Inflammatory macrophage treated with lipopolysaccharide for 1 hour (primary cell): ENCODE data around the gene ARHGEF25.
"Not testable (repeated sequence)": the region's sequence is repeated elsewhere in the genome, so short reads cannot be mapped to it uniquely, and the experiment has no call there.

Source experiments
- DNase-seq, 2 donors: peaks; one replicate each; pipeline ENCODE4 v3.0.0-alpha.2; 2020 to 2022

The ARHGEF25 gene

DNA sequence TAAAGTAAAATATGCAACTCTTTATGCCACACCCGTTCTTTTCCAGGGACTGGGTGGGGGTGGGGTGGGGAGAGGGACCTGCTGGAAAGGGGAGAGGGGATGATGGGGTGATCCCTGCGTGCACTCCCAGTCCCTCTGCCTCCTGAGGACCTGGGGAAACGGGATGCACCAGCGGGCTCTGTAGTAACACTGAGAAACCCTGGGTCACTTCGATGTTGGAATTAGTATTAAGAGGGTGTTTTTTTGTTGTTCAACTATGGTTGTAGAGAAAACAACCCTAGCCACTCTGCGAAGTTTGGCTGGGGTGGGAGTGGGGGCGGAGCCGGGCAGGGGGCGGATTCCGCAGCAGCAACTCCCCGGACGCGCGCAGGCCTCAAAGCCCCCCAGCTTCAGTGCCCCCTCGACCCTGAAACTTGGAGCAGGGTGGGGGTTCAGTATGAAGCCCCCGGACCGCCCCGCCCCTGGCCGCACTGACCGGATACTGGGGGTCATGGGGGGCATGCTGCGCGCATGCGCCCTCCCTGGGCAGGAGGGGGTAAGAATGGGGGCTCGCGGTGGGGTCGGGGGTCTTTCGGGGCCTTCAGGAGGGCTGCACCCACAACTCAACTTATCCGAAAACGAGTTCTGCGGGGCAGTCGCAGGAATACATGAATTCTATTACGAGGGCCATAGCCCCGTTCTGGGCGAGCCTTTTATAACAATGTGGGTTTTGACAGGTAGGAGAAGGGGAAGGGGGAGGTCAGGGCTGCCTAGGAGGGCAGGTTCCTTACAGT, 1.3 kb upstream of the ARHGEF25 start:
- DNase-seq, result no peak

DNA sequence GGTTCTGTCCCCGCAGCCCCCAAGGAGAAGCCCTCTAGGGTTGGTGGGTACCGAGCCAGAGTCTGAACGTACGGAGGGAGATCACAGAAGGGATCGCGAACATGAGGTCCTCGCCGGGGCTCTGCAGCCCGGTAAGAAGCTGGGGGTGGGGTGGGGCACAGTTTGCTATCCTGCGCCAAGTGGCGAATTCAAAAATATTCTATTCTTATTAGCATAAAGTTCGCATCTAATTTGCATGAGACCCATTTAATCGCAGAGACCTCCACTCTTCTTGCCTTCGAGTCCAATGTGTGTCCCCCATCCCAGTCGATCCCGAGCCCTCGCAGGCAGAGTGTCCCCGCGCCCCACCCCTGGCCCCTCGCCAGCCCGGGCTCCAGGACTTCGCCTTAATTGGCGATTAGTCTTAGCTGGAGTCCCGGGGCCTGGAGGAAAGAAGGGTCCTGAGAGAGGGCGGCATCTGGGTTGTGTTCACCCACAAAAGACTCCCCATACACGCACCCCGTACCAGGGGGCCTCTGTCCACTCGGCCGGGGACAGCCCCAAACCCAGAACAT, 604 bp upstream of the ARHGEF25 start:
- no peak for DNase-seq

DNA sequence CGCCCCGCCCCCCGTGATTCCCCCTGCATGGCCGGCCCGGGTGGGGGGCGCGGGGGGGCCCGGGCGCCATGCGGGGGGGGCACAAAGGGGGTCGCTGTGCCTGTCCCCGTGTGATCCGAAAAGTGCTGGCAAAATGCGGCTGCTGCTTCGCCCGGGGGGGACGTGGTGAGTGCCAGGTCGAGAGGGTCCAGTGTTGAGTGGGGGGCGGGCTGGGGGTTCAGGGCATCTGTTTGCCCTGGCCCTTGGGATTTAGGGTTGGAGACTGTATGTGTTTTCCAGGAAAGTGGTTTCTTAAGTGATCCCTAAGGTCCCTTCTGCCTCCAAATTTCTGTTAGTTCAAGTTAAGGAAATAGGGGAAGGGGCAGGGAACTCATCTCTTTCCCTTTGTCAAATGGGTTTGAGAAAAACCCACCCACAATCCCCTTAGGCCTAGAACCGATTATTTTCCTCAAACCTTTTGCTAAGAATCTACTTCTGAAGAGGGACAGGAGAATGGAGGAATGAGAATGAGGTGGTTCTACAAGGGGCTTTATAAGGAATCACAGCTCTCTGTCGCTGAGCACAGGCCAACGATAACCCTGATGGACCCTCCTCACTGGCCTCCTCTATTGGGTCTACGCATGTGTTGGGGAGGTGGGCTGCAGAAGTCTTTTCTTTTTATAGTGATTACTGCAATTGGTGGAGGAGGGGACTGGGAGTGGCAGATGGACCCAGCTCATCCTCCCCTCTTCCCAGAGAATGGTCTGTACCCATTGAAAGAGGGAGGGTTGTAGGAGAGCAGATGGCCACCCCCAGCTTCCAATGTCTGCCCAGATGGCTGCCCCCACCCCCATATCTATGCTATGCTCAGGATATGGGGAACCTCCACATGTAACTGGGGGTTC, 834 bp downstream of the ARHGEF25 start:
- no peak for DNase-seq

DNA sequence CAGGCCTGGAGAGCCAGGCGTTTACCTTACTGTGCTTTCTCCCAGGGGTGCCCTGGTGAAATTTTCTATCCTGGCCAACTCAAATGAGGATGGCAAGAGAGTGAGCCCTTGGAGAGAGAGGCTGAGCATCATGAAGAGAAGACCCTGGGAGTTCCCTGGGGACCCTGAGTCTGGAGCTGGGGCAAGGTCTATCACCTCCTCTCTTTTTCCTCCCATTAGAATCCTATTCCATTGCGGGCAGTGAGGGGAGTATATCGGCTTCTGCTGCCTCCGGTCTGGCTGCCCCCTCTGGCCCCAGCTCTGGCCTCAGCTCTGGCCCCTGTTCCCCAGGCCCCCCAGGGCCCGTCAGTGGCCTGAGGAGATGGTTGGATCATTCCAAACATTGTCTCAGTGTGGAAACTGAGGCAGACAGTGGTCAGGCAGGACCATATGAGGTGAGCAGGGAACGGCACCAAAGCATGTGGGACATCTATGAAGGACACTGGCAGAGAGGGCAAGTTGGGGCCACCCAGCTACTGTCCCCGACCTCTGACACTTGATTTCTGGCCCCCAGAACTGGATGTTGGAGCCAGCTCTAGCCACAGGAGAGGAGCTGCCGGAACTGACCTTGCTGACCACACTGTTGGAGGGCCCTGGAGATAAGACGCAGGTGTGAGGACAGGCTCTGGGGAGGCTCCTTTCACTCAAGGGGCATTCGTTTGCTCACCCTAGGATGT, 1.6 kb downstream of the ARHGEF25 start:
- no peak for DNase-seq

DNA sequence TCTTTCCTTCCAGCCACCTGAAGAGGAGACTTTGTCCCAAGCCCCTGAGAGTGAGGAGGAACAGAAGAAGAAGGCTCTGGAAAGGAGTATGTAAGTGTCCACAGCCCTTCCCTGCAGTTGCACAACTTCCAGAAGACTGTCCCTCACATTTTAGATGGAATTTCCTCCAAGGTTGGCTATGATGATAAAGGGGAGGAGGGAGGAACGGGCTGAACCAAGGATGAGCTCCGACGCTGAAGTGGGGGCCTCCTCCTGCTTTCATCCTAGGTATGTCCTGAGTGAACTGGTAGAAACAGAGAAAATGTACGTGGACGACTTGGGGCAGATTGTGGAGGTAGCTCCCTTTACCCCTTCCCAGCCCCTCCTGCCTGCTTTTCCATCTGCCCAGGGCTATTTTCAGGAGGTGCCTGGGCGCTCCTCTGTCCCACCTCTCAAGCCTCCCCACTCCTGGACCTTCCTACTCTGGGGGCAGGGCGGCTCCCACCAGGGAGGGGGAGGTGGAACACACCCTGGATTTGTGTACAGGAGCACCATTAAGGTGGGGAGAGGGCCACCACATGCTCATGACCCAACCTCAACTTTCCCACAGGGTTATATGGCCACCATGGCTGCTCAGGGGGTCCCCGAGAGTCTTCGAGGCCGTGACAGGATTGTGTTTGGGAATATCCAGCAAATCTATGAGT, 2.3 kb downstream of the ARHGEF25 start:
- DNase-seq, result no peak

DNA sequence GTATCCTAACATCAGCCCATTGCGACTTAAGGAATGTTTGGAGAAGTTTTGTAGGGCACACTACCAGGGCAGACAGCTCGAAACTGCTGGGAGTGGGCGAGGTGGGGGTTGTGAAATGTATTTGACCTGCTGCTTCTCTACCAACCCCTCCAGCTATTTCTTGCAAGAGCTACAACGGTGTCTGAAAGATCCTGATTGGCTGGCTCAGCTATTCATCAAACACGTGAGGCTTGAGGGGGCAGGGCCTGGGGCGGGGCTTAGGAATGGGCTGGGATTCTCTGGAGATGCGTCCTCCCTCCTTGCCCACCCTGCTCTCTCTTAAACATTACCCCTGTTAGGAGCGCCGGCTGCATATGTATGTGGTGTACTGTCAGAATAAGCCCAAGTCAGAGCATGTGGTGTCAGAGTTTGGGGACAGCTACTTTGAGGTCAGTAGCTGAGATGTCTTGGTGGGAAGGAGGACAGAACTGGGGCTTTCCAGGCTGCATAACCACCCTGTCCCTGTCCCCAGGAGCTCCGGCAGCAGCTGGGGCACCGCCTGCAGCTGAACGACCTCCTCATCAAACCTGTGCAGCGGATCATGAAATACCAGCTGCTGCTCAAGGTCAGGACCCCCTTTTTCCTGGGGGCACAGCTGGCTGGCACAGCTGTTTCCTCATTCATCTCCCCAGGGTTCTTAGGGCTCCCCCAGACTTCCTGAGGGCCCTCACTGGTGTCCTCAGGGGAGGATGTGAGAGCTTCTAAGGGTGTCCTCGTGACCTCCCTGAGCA, 3.1 kb downstream of the ARHGEF25 start:
- DNase-seq, result peak in 1 of 2 donors; percentile 22

DNA sequence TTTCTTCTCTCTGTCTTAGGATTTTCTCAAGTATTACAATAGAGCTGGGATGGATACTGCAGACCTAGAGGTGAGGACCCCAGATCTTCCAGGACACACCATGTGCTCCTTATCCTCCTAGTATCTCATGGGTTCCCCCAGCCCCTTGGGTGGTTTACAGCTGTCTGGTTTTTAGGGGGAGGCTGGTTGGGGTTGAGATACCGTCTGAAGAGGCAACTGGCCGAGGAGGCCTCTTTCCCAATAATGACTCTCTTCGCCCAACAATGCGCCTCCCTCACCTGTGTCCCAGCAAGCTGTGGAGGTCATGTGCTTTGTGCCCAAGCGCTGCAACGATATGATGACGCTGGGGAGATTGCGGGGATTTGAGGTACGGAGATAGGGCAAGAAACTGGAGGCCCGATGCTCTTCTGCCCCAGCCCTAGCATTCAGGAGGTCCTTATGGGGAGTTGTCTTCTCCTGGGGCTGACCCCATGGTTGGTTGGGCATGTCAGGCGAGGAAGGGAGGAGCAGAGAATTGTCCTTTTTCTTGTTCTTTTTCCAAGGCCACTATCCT, 3.8 kb downstream of the ARHGEF25 start:
- no peak for DNase-seq

DNA sequence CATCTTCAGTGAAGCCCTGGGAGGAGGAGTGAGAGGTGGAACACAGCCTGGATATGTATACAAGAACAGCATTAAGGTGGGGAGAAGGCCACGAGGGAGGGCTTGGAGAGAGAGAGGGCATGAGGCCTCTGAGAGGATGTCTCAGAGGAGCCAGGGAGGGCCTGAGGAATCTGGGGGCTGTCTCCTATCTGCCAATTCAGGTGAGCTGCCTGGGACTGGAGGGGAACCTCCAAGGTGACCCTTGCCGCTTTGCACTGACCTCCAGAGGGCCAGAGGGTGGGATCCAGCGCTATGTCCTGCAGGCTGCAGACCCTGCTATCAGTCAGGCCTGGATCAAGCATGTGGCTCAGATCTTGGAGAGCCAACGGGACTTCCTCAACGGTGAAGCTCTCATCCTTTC, 4.4 kb downstream of the ARHGEF25 start:
- no peak for DNase-seq

DNA sequence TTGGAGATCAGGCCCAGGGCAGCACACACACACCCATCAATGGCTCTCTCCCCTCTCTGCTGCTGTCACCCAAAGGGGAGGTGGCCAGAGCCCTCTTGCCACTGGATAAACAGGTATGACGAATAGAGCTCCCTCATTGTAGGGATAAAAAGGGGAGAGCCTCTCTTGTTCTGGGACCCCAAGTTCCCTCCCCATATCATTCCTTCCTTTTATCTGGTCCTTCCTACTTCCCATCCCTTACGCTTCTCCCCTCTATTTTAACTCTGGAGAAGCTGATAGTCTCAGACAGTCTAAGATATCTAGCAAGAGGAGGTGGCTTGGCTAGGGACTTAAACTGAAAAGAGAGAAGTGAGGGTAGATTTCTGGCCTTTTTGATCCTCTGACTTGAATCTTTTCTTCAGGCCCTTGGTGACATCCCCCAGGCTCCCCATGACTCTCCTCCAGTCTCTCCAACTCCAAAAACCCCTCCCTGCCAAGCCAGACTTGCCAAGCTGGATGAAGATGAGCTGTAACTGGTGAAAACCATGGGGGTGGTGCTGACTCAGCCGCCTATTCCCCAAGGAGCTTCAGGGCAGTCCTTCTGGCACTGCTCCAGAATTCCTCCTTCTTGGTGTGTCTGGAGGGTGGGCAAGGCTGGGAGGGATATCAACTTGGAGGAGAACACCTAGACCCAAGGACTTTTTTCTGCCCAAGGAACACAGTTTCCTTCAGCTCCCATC, 5.3 kb downstream of the ARHGEF25 start:
- no peak for DNase-seq

DNA sequence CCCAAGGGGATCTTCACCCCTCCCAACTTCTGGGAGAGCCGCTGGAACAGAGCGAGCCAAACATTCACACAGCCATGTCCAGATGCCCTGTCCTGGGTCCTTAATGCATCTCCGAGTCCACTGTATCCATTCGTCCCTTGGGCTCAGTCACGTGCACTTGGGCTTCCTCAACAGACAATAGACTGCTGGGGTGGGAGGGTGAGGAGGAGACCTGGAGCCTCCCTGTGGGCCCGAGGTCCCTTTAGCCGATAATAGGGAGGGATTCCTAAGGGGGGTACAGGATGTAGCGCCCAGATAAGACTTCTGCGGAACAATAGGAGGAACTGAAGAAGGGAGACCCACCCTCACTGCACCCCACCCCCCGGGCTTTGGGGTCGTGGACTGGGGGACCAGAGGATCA, 6.7 kb downstream of the ARHGEF25 start:
- no peak for DNase-seq

DNA sequence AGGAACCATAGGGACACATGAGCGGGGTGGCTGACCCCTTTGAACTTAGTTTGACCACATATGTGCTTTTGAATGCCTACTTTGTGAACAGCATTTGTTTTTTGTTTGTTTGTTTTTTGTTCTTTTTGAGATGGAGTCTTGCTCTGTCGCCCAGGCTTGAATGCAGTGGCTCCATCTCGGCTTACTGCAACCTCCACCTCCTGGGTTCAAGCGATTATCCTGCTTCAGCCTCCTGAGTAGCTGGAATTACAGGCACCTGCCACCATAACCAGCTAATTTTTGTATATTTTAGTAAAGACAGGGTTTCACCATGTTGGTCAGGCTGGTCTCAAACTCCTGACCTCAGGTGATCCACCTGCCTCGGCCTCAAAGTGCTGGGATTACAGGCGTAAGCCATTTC, 7.2 kb downstream of the ARHGEF25 start:
- DNase-seq, result not testable (repeated sequence)

DNA sequence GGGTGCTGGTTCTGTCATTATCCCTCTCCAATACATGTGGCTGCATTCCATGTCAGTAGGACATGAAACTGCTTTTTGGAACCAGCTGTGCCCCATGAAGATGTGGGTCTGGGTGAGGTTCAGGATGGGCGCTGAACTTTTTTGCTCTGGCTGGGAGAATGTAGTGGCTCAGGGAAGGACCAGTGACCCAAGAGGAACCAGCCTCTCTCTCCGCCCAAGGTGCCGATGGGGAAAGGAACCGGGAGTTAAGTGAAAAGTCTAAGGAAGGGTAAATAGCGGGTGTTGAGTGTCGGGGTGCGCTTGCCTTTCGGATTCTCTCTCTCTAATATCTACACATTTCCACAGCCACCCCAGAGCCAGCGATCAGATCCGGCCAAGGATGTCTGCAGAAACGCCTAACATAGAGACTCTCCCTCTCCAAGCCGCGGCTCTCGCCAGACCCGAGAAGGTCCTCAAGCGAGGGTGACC, 7.8 kb downstream of the ARHGEF25 start:
- DNase-seq, result no peak

DNA sequence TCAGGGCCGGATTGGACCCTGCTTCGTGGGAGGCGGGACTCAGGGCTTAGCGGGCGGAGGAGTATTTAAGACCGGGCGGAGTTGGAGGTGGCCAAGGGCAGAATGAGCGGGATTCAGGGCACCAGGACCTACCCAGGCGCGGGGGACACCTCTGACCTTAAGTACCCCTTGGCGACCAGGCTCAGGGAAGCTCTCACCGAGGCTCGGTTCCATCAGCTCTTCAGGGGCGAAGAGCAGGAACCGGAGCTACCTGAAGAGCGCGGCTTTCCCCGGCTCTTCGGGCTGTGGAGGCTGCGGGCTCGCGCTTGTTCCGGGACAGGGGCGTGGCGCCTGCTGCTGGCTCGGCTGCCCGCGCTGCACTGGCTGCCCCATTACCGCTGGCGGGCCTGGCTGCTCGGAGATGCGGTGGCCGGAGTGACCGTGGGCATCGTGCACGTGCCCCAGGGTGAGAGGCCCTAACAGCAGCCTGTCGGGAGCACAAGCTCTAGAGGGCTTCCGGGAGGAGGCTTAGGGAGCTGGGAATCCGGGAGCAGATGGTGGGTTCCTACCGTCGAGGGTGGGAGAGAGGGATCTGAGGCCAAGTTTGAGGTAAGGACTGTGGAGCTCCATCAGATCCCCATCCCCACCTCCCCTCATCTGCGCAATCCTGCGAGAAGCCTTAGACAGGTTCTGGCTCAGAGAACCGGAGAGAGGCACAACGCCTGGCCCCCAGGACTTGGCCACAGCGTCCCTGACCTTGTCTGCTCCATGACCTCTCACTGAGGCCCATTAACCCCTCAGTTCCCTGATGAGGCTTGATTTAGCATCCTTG, 8.4 kb downstream of the ARHGEF25 start:
- no peak for DNase-seq

DNA sequence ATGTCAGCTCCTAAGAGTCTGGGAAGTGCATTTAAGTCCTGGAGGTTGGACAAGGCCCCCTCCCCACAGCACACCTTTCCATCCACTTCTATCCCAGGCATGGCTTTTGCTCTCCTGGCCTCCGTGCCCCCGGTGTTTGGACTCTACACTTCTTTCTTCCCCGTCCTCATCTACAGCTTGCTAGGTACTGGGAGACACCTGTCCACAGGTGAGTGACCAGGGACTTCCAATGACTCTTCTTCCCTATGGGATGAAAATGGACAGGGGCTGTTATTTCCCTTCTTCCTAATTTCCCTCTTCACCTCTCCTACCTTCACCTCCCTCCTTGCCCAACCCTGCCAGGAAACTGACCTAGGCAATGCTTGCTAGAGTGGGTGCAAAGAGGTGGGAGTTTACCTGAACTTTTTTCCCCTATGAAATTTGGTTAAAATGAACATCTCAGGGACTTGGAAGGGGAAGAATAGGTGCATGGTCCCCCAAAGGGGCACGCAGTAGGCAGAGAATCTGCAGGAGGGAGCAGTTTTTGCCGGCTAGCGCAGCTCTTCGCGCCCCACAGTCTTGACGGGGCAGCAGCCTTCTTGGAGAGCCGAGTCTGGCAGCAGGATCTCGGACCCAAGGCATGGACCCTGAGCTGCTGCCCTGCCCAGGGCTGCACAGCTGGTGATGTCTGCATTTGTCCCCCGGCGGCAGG, 9.2 kb downstream of the ARHGEF25 start:
- no peak for DNase-seq

DNA sequence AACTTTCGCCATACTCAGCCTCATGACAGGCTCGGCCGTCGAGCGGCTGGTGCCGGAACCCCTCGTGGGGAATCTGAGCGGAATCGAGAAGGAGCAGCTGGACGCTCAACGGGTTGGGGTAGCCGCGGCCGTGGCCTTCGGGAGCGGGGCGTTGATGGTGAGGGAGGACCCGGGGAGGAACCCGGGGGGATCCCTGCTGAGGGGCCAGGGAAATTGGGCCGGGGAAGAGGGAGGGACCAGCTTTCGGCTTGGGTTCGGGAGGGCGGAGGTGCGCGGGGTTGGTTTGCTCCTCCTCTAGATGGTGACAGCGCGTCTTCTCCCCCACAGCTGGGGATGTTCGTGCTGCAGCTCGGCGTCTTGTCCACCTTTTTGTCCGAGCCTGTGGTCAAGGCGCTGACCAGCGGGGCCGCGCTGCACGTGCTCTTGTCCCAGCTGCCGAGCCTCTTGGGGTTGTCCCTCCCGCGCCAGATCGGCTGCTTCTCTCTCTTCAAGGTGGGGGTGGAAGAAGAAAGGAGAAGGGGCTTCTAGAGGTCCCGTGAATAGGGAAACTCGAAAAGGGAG, 9.8 kb downstream of the ARHGEF25 start:
- DNase-seq, result peak; percentile 32 to 40

DNA sequence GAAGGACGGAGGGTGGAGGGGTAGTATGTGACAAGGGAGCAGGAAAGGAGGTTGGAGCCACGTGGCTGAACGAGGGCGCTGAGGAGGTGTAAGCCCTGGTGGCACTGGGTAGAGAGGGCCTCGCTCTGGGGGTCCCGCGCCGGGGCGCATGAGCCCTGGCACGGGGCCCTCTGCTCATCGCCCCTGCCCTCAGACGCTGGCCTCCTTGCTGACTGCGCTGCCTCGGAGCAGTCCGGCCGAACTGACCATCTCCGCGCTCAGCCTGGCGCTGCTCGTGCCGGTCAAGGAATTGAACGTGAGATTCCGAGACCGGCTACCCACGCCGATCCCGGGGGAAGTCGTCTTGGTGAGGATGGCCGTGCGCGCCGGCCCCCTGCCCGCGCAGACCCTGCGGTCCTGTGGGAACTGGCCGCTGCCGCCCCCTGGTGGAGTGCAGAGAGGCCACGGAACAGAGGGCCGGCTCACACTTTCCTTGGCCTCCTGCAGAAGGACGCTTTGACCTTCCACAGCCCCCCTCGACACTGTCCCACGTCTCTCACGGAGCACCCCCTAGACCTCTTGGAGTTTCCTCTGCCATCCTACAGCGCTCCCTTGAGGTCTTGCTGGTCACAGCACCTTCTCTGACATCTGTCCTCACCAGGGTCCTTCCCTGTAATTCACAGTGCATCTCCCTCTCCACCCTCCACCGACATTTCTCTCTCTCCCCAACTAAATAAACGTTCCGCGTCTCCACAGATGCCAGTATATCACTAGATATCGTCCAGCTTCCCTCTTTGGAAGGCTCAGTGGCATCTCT, 10.5 kb downstream of the ARHGEF25 start:
- peak in 1 of 2 donors; percentile 39 for DNase-seq

DNA sequence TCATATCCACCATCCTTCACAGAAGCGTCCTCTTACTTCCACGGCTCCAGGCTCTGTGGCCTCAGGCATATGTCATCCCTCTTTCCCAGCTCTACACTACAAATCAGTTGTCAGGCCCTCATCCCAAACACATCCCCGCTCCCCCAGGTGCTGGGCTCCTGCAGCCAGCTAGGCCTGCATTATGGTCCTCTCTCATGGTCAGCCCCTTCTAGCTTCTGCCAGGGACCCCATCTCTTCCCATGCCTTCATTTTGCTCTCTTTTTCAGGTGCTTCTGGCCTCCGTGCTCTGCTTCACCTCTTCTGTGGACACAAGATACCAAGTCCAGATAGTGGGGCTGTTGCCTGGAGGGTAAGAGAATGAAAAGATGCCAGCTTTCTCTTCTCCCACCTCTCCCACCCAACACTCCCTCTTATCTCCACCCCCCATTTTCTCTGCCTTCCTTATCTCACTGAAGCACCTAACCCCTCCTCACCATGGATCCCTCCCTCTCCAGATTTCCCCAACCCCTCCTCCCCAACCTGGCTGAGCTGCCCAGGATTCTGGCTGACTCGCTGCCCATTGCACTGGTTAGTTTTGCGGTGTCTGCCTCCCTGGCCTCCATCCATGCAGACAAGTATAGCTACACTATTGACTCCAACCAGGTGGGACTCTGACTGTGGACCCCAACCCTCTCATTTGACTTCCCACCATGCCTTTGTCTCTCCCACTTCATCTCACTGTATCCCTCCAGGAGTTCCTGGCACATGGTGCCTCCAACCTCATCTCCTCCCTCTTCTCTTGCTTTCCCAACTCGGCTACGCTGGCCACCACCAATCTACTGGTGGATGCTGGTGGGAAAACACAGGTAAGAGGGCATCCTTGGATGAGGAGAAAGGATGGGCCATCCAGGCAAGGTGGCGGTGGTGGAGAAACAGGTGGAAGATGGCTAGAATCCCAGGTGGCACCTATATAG, 11.3 kb downstream of the ARHGEF25 start:
- no peak for DNase-seq
